ENCODE results near the gene BLTP1.
"Not testable (repeated sequence)": the region's sequence is repeated elsewhere in the genome, so short reads cannot be mapped to it uniquely, and the experiment has no call there.

BLTP1 gene, protein sequence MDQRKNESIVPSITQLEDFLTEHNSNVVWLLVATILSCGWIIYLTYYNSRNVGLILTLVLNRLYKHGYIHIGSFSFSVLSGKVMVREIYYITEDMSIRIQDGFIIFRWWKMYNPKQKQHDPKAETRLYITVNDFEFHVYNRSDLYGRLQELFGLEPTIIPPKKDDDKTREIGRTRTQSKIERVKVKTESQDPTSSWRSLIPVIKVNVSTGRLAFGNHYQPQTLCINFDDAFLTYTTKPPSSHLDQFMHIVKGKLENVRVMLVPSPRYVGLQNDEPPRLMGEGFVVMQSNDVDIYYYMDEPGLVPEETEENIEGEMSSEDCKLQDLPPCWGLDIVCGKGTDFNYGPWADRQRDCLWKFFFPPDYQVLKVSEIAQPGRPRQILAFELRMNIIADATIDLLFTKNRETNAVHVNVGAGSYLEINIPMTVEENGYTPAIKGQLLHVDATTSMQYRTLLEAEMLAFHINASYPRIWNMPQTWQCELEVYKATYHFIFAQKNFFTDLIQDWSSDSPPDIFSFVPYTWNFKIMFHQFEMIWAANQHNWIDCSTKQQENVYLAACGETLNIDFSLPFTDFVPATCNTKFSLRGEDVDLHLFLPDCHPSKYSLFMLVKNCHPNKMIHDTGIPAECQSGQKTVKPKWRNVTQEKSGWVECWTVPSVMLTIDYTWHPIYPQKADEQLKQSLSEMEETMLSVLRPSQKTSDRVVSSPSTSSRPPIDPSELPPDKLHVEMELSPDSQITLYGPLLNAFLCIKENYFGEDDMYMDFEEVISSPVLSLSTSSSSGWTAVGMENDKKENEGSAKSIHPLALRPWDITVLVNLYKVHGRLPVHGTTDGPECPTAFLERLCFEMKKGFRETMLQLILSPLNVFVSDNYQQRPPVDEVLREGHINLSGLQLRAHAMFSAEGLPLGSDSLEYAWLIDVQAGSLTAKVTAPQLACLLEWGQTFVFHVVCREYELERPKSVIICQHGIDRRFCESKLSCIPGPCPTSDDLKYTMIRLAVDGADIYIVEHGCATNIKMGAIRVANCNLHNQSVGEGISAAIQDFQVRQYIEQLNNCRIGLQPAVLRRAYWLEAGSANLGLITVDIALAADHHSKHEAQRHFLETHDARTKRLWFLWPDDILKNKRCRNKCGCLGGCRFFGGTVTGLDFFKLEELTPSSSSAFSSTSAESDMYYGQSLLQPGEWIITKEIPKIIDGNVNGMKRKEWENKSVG (N-terminal part only)

DNA sequence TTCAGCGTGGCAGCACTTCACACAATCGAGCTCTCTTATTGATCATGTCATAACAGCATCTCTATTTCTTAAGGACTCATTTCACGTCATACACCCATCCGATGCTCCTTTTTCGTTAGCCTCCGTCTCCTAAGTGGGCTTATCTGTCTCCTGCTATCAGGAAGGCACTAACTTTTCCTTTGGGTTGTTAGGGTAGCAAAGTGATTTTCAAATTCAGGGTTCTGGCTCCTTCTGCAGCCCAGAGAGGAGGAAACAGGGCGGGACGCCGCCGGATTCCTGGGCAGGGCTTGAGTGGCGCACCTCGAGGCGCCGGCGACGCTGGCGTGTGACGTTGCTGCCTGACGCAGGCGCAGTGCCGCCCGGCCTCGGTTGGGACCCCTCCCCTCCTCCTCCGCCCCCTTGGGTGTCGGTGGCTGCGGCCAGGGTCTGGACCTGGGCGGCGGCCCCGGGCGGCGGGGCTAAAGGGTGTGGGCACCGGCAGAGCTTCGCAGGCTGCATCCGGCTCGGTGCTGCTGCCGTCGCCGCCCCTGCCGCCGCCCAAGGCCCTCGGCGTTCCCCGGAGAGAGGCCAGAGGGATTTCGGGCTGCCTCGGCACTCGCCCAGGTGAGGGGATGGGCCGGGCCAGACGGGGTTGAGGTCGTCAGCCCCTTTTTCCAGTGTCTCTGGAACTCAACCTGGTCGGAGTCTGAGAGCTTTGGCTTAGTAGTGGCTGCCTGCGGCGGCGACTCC, at the start of gene BLTP1:
Gene BLTP1, plus strand, starts transcription at position 350 of the 729 bp plus-strand sequence. CDS start 18,317 bp downstream, outside the sequence.
- peak; percentile 60 for DNase-seq

DNA sequence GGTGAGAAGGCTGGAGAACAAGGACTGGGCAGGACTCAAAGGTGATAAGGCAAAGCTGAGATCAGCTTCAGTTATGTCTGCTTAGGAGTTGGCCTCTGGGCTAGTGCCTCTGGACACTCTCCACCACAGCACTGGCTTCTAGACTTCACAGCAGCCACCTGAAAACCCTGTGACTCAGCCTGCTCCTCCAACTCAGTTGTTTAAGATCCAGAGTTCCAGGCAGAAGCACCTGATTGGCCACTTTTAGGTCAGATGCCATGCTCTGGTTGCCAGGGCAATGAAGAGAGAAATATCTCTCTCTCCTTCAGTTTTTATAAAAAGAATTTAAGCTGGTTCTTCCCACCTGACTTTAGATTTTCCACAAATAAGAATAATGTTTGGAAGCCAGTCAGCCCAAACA, 47.9 kb upstream of the BLTP1 start:
- DNase-seq, result no peak

DNA sequence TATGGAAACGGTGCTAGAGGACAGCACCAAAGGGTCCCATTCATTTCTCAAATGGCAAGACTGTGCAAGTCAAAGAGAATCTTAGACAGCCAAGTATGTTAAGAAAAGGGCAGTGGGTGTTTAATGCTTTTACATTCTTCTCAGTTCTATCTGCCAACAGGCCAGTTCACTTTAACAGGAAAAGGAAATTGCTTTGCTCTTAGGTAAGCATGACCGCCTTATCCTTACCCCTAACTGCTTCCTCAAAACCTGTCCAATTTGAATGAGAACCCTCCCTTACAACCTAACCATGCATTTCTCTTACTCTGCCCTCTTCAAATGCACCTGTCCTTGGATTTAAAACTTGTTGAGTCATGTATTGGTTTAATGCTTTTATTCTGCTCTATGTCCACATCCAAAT, 44.5 kb upstream of the BLTP1 start:
- no peak for DNase-seq

DNA sequence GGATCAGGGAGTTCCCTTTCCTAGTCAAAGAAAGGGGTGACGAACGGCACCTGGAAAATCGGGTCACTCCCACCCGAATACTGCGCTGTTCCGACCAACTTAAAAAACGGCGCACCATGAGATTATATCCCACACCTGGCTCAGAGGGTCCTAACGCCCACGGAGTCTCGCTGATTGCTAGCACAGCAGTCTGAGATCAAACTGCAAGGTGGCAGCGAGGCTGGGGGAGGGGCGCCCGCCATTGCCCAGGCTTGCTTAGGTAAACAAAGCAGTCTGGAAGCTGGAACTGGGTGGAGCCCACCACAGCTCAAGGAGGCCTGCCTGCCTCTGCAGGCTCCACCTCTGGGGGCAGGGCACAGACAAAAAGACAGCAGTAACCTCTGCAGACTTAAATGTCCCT, 41.8 kb upstream of the BLTP1 start:
- not testable (repeated sequence) for DNase-seq

DNA sequence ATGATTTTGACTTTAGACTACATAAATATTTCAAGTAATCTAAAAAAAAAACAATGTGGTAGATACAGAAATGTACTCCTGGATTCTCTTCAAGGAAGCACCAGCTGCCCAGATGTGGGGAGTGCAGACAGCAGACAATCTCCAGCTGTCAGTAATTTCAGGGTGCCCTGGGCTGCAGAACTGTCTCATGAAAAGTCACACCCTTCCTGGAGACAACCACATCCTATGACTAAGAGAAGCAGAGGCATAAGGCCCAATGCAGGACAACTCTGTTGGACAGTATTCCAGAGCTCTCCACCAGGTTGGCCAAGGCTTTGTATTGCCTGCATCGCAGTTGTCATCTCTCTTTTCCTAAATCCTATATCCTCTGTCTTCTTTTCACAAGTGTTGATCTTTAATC, 34.4 kb upstream of the BLTP1 start:
- no peak for DNase-seq

DNA sequence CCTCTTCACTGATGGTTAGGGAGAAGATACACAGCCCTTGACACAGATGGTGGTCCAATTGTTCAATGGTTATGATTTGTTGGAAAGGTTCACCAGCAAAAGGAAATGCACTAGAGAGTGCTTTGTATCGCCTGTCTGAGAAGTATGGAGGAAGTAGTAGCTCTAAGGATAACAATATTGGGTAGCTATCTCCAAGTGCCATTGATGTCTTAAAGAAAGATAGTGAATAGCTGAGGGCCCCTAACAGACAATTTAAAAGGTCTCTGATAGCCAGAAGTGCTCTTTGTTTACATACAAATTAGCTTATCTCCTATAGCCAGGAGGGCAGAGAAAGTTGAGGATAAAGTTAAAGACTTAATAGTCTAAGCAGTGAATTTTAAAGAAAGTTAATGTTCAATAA, 33.9 kb upstream of the BLTP1 start:
- no peak for DNase-seq

DNA sequence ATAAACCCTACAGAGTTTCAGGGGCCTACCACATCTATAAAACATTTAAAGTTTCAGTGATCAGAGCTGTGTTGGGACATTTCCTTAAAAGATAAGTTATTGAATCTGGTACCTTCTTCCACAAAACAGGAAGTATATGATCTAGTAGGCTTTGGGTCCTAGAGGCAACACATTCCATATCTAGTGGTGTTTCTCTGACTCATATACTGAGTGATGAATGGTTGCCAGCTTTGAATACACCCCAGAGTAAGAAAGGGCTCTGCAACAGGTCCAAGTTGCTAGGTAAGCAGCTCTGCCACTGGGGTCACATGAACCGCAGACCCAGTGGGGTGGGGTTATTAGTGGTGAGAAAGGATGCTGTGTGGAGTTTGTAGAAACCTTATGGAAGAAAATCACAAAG, 32.4 kb upstream of the BLTP1 start:
- no peak for DNase-seq

DNA sequence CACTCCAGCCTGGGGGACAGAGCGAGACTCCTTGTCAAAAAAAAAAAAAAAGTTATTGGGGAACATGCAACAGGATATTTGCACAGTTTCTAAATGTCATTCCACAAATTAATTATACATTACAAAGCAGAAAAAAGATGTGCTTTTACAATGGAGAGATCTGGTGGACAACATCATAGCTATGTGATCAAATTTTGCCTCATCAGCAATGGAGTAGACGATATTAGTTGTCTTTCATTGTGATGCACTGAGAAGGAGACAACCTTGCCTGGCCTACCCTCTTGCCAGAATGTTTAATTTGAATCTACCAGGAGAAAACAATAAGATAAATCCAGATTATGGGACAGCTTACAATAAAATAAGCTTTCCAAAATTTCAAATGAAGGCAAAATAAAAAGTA, 30.5 kb upstream of the BLTP1 start:
- no peak for DNase-seq

DNA sequence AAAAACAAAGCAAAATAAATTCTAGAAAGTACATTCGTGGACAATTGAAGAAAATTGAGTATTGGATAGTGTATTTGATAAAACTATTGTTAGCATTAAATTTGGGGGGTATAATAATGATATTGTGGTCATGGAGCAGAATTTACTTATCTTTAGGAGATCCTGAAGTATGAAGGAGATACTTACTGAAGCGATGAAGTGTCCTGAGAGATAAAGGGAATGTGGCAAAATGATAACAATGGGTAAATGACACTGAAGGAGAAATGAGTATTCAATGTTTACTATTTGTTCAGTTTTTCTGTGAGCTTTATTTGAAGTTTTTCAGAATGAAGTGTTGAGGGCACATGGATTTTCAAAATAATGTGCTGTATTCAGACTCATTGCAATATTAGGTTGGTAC, 30.0 kb upstream of the BLTP1 start:
- no peak for DNase-seq

DNA sequence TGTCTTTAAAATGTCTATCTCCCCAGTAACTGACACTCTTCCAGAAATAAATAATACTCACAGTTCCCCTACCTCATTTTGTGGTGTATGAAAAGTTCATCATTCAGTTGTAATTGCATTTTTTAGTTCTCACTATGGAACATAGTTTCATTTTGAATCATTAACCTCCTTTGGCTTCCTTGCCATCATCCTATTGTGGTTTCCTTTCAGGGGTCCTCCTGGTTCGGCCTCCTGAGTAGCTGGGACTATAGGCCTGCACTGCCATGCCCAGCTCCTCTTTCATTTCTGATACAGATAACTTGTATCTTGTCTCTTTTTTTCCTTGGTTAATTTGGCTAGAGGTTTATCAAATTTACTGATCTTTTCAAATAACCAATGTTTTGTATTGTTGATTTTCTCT, 23.1 kb upstream of the BLTP1 start:
- no peak for DNase-seq

DNA sequence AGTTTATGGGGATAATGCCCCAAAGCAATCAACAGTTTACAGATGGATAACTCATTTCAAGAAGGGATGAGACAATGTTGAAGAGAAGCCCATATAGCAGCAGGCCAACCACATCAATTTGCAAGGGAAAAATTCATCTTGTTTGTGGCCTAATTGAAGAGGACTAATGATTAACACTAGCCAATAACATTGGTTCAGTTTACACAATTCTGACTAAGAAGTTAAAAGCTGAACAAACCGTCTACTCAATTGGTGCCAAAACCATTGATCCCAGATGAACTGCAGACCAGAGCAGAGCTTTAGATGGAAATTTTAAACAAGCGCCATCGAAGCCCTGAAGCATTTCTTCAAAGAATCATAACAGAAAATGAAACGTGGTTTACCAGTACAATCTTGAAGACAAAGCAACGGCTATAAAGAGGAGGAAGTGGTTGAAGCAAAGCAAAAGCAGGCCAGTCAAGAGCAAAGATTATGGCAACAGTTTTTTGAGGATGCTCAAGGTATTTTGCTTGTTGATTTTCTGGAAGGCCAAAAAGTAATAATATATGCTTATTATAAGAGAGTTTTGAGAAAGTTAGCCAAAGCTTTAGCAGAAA, 20.5 kb upstream of the BLTP1 start:
- no peak for DNase-seq

DNA sequence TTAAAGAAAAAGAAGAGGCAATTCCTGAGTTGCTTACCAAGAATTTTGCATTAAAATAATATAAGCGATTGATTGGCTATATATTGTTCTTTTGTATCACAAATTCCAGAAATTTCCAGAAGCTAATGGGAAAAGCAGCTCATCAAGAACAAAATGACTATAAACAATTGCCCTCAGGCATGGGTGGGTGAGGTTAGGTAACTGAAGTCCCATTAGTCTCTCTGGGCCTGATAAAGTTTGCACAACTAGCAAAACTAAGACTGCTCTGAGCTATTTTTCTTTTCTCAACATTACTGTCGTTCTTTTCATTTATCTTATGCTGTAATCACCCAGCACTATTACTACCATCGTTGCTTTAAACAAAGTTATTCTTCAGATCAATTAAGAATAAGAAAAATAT, 19.2 kb upstream of the BLTP1 start:
- DNase-seq, result no peak

DNA sequence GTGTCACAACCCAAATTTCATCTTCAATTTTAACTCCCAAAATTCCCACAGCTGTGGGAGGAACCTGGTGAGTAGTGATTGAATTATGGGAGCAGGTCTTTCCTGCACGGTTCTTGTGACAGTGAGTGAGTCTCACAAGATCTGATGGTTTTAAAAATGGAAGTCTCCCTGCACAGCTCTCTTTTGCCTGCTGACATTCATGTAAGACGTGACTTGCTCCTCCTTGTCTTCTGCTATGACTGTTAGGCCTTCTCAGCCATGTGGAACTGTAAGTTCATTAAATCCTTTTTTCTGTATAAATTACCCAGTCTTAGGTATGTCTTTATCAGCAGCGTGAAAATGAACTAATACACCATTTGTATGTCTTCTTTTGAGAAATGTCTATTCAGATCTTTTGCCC, 13.0 kb upstream of the BLTP1 start:
- no peak for DNase-seq

DNA sequence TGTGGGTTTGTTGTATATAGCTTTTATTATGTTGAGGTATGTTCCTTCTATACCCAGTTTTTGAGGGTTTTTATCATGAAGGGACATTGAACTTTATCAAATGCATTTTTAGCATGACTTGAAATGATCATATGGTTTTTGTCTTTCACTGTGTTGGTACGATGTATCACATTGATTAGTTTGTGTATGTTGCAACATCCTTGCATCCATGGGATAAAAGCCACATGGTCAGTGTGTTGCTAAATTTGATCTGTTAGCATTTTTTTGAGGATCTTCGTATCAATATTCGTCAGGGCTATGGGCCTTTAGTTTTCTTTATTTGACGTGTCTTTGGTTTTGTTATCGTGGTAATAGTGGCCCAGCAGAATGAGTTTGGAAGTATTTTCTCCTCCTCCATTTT, 11.3 kb upstream of the BLTP1 start:
- DNase-seq, result no peak

DNA sequence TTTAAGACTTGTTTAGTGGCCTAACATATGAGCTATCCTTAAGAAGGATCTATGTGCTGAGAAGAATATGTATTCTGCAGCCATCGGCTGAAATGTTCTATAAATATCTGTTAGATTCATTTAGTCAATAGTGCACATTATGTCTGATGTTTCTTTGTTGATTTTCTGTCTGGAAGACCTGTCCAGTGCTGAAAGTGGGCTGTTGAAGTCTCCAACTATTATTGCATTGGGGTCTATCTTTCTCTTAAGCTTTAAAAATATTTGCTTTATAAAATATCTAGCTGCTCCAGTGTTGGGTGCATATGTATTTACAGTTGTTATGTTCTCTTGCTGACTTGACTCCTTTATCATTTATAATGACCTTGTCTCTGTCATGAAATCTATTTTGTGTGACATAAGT, 9.4 kb upstream of the BLTP1 start:
- no peak for DNase-seq

DNA sequence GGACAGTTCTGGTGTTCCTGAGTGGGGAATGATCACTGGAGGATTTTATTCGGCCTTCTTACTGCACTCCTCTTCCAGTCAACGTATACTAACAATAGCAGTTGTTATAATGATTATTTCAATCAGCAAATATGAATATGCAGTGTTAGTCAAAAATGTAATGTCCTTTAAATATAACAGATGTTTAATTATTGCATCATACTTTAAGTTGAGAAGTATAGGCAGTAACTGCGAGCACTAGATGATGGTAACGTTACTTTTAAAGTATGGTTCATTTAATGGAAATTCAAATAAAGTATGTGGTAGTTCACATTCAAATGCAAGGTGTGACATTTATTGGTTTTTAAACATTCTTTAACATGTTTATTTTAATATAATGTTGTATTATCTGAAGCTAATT, 5.5 kb upstream of the BLTP1 start:
- DNase-seq, result no peak

DNA sequence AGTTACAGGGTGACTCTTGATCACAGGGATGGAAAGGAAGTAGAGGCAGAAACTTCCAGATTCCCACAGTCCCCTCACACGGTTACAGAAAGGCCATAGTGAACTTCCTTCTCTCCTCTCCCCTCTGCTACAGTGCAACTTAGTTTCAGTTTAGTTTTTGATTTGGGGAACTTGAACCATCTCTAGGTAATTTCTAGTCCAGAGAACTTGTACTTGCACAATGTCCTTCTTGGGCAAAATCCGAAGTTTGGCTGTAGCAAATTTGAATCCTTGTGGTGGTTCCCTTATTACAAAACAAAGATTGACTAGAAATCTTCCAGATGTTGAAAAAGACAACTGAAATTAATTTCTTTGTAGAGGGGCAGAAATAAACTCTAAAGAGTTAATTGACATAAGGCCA, 1.2 kb upstream of the BLTP1 start:
- DNase-seq, result no peak

DNA sequence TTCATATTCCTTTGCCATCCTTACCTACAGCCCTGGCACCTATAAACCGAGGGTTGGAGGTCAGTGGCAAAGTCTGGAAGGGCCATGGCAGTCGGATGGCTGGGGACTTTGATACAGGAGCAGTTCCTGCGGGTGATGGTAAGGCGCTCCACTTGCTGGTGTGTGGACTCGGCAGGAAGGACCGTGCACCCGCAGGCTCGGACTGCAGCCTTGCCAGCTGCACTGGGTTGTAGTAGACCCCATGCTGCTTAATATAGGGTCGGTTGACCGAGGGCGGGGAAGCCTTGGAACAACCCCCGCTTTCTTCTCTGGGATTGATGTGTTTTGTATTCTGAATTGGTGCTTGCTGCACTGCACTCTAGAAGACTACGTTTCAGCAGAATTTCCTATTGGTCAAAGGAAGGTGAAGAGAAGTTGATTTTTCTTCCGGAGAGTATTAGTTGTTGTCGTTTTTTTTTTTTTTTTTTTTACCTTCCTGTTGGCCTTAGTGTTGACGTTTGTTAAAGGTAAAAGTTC, 638 bp downstream of the BLTP1 start:
- DNase-seq, result no peak

DNA sequence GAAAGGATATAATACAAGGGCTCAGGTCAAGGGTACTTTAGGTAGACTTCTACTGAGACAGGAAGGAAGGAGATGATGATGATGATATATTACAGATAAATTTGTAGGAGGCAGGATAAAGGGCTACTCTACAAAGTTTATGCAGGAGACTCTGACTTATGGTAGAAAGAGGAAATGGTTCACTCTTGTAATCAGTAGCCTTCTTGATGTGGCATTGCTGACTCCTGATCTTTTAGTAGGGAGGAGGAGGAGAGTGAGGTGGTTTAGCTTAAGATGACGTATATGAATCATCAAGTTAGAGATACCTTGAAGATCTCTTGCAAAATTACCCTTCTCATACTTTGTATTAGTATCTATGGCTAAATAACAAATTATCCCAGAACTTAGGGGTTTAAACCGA, 4.7 kb downstream of the BLTP1 start:
- no peak for DNase-seq

DNA sequence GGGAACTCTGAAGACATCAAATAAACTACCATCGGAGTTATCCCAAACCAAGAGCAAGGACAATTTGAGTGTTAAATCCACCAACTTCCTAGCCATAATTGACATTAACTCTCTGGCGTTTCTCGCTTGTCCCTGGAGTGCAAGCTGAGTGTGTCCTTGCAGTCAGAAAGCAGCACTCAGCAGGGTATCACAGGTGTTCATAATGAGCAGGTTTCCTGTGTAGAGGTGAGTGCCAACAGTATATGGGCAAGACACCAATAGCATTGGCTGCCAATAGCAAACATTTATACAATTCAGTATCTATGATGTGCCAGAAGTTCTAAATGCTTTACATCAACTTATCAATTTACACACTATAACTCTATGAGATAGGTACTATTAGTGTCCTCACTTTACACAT, 11.2 kb downstream of the BLTP1 start:
- no peak for DNase-seq

DNA sequence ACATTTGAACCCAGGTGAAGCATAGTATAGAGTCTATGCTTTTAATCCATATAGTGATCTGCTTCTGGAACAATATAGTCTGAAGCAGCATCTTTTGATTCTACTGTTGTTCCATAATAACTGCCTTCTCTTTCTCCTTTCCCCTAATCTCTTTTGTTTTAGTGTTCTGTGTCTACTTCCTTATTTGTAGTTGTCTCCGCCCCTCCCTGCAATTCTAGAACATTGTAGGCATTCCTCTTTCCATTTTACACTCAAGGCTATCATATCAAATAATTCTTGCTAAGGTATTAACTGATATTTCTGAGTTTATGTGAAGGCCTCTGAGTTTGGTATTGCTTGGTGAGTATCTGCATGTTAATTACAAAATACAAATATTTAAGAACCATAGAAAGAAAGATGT, 11.6 kb downstream of the BLTP1 start:
- DNase-seq, result no peak

DNA sequence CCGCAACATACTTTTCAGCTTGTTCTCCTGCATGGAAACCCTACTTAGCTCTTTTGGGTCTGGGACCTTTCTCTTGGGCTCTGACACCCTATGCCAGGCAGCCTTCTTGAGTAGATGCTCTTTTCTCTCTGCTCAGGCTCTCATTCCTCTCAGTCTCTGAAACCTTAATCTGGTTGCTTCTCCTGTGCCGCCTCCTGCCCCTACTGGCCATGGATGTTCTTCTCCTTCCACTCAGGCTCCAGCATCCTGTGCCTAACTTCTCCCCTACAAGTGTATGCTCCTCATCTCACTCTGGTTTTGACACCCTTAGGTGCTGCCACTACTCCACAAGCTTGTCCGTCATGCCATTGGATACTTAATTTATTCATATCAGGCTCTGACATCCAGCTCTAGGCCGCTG, 15.2 kb downstream of the BLTP1 start:
- DNase-seq, result no peak

Measured in 8988T (cell line).